HuH-7 (cell line): ENCODE measurements around the gene ZNF688.
"Not testable (repeated sequence)": the region's sequence is repeated elsewhere in the genome, so short reads cannot be mapped to it uniquely, and the experiment has no call there.

ENCODE experiments used
- DNase-seq: peaks from one replicate; pipeline ENCODE4 v3.0.0; 2011; ENCODE audit warnings: low spot score

The ZNF688 gene

GRCh38 chr16:30557707-30557956 is 13.9 kb downstream of the ZNF688 start:
- DNase-seq, result no peak

- DNase-seq, result no peak
These were observed 15.4 kb downstream of the ZNF688 start for GRCh38 chr16:30556125-30556473.

GRCh38 chr16:30555315-30556124 is 16.0 kb downstream of the ZNF688 start:
- no peak for DNase-seq

GRCh38 chr16:30554557-30555314 is 16.8 kb downstream of the ZNF688 start:
- no peak for DNase-seq

GRCh38 chr16:30553393-30553899 is 18.1 kb downstream of the ZNF688 start:
- no peak for DNase-seq

- no peak for DNase-seq
These were observed 18.6 kb downstream of the ZNF688 start for GRCh38 chr16:30552956-30553355.

- DNase-seq, result no peak
These were observed 19.7 kb downstream of the ZNF688 start for GRCh38 chr16:30551781-30552180.

GRCh38 chr16:30548416-30549253 is 22.9 kb downstream of the ZNF688 start:
- DNase-seq, result no peak

- no peak for DNase-seq
These were observed 25.4 kb downstream of the ZNF688 start for GRCh38 chr16:30546115-30546514.

- no peak for DNase-seq
These were observed 28.4 kb downstream of the ZNF688 start for GRCh38 chr16:30543067-30543466.

- DNase-seq, result no peak
These were observed 29.8 kb downstream of the ZNF688 start for GRCh38 chr16:30541502-30542329.

- not testable (repeated sequence) for DNase-seq
These were observed 30.5 kb downstream of the ZNF688 start for GRCh38 chr16:30540916-30541464.

GRCh38 chr16:30539986-30540526 is 31.5 kb downstream of the ZNF688 start:
- DNase-seq, result not testable (repeated sequence)

GRCh38 chr16:30539000-30539964 is 32.2 kb downstream of the ZNF688 start:
- no peak for DNase-seq

GRCh38 chr16:30536391-30537024 is 35.0 kb downstream of the ZNF688 start:
- DNase-seq, result not testable (repeated sequence)

- peak; percentile 64 for DNase-seq
These were observed 35.7 kb downstream of the ZNF688 start for GRCh38 chr16:30535777-30536190.

- DNase-seq, result no peak
These were observed 36.3 kb downstream of the ZNF688 start for GRCh38 chr16:30535106-30535776.

- DNase-seq, result peak; percentile 88
These were observed 37.0 kb downstream of the ZNF688 start, which contains the start of gene ZNF747 for GRCh38 chr16:30534368-30535105. TSS of gene ZNF747 (minus strand) at chr16:30534858. CDS start at chr16:30534679, 179 bp downstream.
